IPS-15b (cell line): ENCODE measurements around the gene FABP3.

Source experiments
- H3K27me3 ChIP-seq: one replicate; pipeline ENCODE4 v1.6.1; 2013; ENCODE audit warnings: low read length; ENCODE audit not compliant: control insufficient read depth, insufficient read depth
- H3K36me3 ChIP-seq: one replicate; pipeline ENCODE4 v1.6.1; 2013; ENCODE audit warnings: low read length; ENCODE audit not compliant: control insufficient read depth, insufficient read depth
- H3K4me1 ChIP-seq: one replicate; pipeline ENCODE4 v1.6.1; 2013; ENCODE audit warnings: mild to moderate bottlenecking, low read length; ENCODE audit not compliant: control insufficient read depth, insufficient read depth
- H3K4me3 ChIP-seq: one replicate; pipeline ENCODE4 v1.5.1; 2013; ENCODE audit warnings: low read depth, low read length
- H3K9ac ChIP-seq: one replicate; pipeline ENCODE4 v1.6.1; 2013; ENCODE audit warnings: low read depth, mild to moderate bottlenecking, low read length
- H3K9me3 ChIP-seq: one replicate; pipeline ENCODE4 v1.6.1; 2013; ENCODE audit warnings: mild to moderate bottlenecking, low read length; ENCODE audit not compliant: control insufficient read depth, insufficient read depth

FABP3 gene

GRCh38 chr1:31373056-31373896, at the start of gene FABP3:
Gene FABP3 (minus strand): TSS chr1:31373076. CDS start chr1:31373014, 62 bp downstream.
- H3K9ac ChIP-seq: peak within 1 kb of the TSS; percentile 81

GRCh38 chr1:31421371-31422040, 48.6 kb upstream of the FABP3 start:
- Histone ChIP-seq H3K36me3 (no peaks in the 10 kb centered on the region), H3K9ac (no peak overlapping the region), H3K4me3 (no peak overlapping the region), H3K4me1 (peaks cover 3% of the 10 kb centered on the region), H3K9me3 (no peaks in the 10 kb centered on the region), H3K27me3 (no peaks in the 10 kb centered on the region)

More at GRCh38 chr1:31373056-31373896, at the start of gene FABP3:
- Histone ChIP-seq H3K36me3 (no peaks in the 10 kb centered on the region), H3K9me3 (no peaks in the 10 kb centered on the region), H3K4me3 (peak within 1 kb of the TSS; percentile 74), H3K27me3 (no peaks in the 10 kb centered on the region), H3K4me1 (peaks cover 15% of the 10 kb centered on the region)

- H3K27me3 ChIP-seq: no peaks in the 10 kb centered on the region
- H3K4me1 ChIP-seq: peaks cover 3% of the 10 kb centered on the region
- H3K36me3 ChIP-seq: no peaks in the 10 kb centered on the region
- H3K9ac ChIP-seq: no peak overlapping the region
- H3K9me3 ChIP-seq: no peaks in the 10 kb centered on the region
- no peak overlapping the region for H3K4me3 ChIP-seq
These were observed 47.8 kb upstream of the FABP3 start for GRCh38 chr1:31420716-31421115.

GRCh38 chr1:31418626-31419323, 45.9 kb upstream of the FABP3 start:
- H3K36me3 ChIP-seq: no peaks in the 10 kb centered on the region
- no peaks in the 10 kb centered on the region for H3K27me3 ChIP-seq
- H3K9me3 ChIP-seq: no peaks in the 10 kb centered on the region
- no peak overlapping the region for H3K4me3 ChIP-seq
- H3K4me1 ChIP-seq: peaks cover 9% of the 10 kb centered on the region
- H3K9ac ChIP-seq: no peak overlapping the region

- no peak overlapping the region for H3K4me3 ChIP-seq
- no peaks in the 10 kb centered on the region for H3K9me3 ChIP-seq
- peaks cover 4% of the 10 kb centered on the region for H3K27me3 ChIP-seq
- H3K9ac ChIP-seq: no peak overlapping the region
- peaks cover 9% of the 10 kb centered on the region for H3K4me1 ChIP-seq
- H3K36me3 ChIP-seq: no peaks in the 10 kb centered on the region
These were observed 44.3 kb upstream of the FABP3 start for GRCh38 chr1:31417148-31417547.

GRCh38 chr1:31416101-31416736, 43.3 kb upstream of the FABP3 start:
- Histone ChIP-seq H3K27me3 (peaks cover 10% of the 10 kb centered on the region), H3K9ac (no peak overlapping the region), H3K4me1 (peaks cover 9% of the 10 kb centered on the region), H3K4me3 (no peak overlapping the region), H3K9me3 (no peaks in the 10 kb centered on the region), H3K36me3 (no peaks in the 10 kb centered on the region)

- H3K9ac ChIP-seq: no peak overlapping the region
- peaks cover 9% of the 10 kb centered on the region for H3K4me1 ChIP-seq
- no peak overlapping the region for H3K4me3 ChIP-seq
- H3K27me3 ChIP-seq: peaks cover 16% of the 10 kb centered on the region
- no peaks in the 10 kb centered on the region for H3K9me3 ChIP-seq
- no peaks in the 10 kb centered on the region for H3K36me3 ChIP-seq
These were observed 42.8 kb upstream of the FABP3 start for GRCh38 chr1:31415658-31416057.

- Histone ChIP-seq H3K27me3 (peaks cover 20% of the 10 kb centered on the region), H3K4me1 (peaks cover 9% of the 10 kb centered on the region), H3K9ac (no peak overlapping the region), H3K4me3 (peak overlapping the region; percentile 92), H3K9me3 (no peaks in the 10 kb centered on the region), H3K36me3 (no peaks in the 10 kb centered on the region)
These were observed 42.1 kb upstream of the FABP3 start for GRCh38 chr1:31414980-31415370.

- H3K36me3 ChIP-seq: no peaks in the 10 kb centered on the region
- H3K9me3 ChIP-seq: no peaks in the 10 kb centered on the region
- H3K9ac ChIP-seq: peak overlapping the region; percentile 38
- H3K27me3 ChIP-seq: peaks cover 20% of the 10 kb centered on the region
- peaks cover 9% of the 10 kb centered on the region for H3K4me1 ChIP-seq
- peak overlapping the region; percentile 92 for H3K4me3 ChIP-seq
These were observed 40.6 kb upstream of the FABP3 start for GRCh38 chr1:31413405-31414001.

- Histone ChIP-seq H3K9me3 (no peaks in the 10 kb centered on the region), H3K36me3 (no peaks in the 10 kb centered on the region), H3K4me1 (peaks cover 9% of the 10 kb centered on the region), H3K9ac (peak within 1 kb of the TSS; percentile 38), H3K27me3 (peaks cover 20% of the 10 kb centered on the region), H3K4me3 (peak within 1 kb of the TSS; percentile 92)
These were observed 40.0 kb upstream of the FABP3 start, which contains the start of gene SERINC2 for GRCh38 chr1:31412732-31413404. Gene SERINC2 (plus strand): TSS chr1:31413213. CDS start chr1:31413266, 53 bp downstream.
